ENCODE measurements around the gene DIP2C.
"Not testable (repeated sequence)": the region's sequence is repeated elsewhere in the genome, so short reads cannot be mapped to it uniquely, and the experiment has no call there.

The DIP2C gene

DNA sequence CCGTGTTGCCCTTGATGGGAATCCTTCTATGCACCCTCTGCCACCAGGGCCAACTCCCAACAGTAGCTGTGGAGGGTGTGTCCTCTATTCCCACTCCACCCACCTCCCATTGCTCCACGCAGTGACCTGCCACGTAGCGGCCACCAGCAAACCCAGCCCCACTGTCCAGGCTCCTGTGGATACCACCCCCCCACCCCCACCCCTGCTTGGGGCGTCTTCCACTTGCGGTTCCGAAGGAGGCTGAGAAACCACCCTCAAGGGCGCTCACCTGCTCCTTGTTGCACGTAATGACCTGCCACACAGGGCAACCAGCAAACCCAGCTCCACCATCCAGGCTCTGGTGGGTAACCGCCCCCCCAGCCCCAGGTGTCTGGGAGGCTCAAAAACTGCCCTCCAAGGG, 72.0 kb downstream of the DIP2C start:
- H3K36me3 Mint-ChIP-seq, result no peaks in the 10 kb centered on the region

DNA sequence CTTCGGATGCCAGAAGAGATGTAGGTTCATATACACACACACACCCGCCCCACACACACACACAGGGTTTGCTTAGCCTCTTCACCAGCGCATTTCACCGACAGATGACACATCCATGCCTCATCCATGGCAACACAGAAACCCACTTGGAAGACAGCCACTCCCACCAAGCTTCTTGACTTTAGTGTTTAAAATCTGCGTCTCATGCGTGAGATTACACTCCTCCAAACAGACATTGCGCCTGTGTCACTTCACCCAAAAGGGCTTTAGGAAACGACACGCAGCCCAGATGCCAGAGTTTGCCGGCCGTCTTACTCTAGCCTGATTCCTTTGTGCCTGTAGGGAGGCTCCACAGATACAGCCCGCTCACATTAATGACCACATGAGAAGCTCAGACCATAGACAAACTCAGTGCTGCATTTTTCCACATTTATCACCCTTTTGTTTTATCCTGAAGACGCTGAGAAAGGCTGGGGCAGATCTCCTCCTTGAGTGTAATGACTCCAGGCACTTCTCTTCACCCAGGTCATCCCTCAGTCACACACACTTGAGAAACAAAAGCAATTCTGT, 73.8 kb downstream of the DIP2C start:
- Mint-ChIP-seq H3K36me3 (peaks cover 2% of the 10 kb centered on the region), H3K4me3 (no peak overlapping the region), H3K4me1 (ENCODE audit: low read depth) (peaks cover 11% of the 10 kb centered on the region), H3K9me3 (ENCODE audit: low read depth) (no peaks in the 10 kb centered on the region), H3K27me3 (peaks cover 16% of the 10 kb centered on the region), H3K27ac (no peak overlapping the region)

More for the DNA sequence above, 72.0 kb downstream of the DIP2C start:
- Mint-ChIP-seq H3K27ac (no peak overlapping the region), H3K4me1 (ENCODE audit: low read depth) (peaks cover 7% of the 10 kb centered on the region), H3K9me3 (ENCODE audit: low read depth) (no peaks in the 10 kb centered on the region), H3K4me3 (no peak overlapping the region), H3K27me3 (peaks cover 16% of the 10 kb centered on the region)

DNA sequence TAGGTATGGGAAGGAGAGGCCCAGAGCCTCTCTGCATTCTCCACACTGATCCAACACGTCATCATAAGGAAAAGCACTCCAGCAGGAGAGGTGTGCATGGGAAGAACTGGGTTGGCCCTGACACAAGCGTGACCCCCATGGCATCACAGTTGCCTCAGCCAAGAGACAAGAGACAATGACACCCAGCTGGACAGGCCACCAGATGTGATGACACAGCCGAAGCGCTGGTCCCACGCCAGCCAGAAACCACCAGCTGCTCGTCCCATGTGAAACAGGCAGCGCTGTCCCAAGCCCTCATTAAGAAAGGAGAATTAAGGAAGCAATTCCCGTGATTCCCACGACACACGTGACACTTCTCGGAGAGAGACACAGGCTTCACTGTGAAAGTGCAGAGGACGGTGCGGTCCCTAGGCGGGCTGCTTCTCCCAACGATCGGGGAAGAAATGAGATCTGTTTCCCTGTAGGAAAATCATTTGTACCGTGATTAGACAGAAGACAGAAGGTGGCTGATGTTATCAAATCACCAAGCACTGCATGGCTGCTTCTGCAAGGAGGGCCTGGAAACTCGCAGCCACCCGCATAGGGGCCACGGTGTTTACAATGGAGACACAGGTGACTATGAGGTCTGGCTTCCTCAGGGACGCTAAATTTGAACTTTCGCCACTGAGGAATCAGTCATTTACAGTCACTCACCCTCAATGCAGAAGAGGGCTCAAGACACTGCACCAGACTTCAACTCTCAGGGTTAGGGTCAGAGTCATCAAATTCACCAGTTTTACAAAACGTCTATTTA, 74.5 kb downstream of the DIP2C start:
- peaks cover 10% of the 10 kb centered on the region for H3K4me1 Mint-ChIP-seq (ENCODE audit: low read depth)
- peaks cover 2% of the 10 kb centered on the region for H3K36me3 Mint-ChIP-seq
- no peak overlapping the region for H3K4me3 Mint-ChIP-seq
- H3K27ac Mint-ChIP-seq, result no peak overlapping the region
- H3K27me3 Mint-ChIP-seq, result peaks cover 11% of the 10 kb centered on the region
- H3K9me3 Mint-ChIP-seq (ENCODE audit: low read depth), result no peaks in the 10 kb centered on the region

DNA sequence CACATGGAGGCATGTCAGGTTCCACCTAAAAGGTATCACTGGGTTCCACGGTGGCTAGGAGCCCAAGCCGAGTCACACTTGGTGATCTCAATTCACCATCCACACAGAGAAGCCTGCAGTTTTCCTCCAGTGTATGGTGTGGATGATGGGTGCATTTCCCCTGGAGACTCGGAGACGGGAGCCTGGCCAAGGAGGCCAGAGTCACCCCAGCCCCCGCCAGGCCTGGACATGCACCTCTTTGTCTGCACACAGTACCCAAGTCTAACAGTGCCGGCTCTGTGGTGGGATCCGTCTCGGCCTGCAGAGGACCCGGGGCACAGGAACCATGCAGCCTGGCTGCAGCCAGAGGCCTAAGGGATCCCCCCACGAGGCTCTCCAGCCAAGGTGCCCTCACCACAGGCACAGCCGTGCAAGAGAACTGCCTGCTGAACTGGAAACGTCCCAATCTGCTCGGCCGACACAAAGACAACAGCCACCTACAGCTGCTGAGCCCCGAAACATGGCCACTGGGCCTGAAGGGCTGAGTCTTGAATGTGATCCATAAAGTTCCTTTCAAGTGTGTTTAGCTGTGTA, 75.2 kb downstream of the DIP2C start:
- Mint-ChIP-seq H3K36me3 (peaks cover 2% of the 10 kb centered on the region), H3K4me1 (ENCODE audit: low read depth) (peaks cover 9% of the 10 kb centered on the region), H3K4me3 (no peak overlapping the region), H3K27ac (no peak overlapping the region), H3K9me3 (ENCODE audit: low read depth) (no peaks in the 10 kb centered on the region), H3K27me3 (peaks cover 11% of the 10 kb centered on the region)

DNA sequence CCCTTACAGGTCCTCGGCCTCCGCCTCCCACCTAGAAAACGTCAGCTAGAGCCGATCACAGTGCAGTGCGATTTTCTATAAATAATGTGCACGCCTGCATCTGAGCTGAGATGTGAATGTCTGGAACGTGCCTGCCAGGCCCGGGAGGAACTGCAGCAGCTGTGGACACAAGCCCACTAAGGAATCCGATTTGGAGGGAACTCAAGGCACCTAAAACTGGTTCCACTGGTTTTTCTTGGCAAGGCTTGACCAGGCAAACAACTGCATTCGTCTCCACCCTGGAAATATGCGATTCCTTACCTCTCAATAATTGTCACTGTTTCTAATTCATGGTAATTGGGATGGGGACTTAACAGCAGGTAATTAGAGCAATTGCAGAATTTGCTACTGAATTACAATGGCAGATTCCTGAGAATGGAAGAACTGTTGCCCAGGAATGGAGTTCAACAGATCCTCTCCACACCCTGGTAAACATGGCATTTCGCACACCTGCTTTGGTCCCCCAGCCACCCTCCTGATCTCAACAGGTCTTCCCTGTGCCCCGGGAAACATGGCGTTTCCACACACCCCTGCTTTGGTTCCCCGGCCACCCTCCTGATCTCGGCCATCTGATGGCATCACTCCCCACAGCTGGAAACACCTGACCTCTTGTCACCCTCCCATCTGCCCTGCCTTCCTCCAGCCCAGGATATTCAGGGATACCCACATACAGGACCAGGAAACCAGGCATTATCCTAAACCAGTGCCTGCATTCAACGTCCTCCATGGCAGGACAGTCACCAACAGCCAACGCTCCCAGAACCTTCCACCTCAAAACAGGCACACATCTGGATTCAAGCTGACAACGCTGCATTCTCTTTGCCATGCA, 76.0 kb downstream of the DIP2C start:
- no peak overlapping the region for H3K27ac Mint-ChIP-seq
- peaks cover 2% of the 10 kb centered on the region for H3K36me3 Mint-ChIP-seq
- H3K4me1 Mint-ChIP-seq (ENCODE audit: low read depth), result peaks cover 16% of the 10 kb centered on the region
- H3K9me3 Mint-ChIP-seq (ENCODE audit: low read depth), result no peaks in the 10 kb centered on the region
- H3K4me3 Mint-ChIP-seq, result no peak overlapping the region
- H3K27me3 Mint-ChIP-seq, result peaks cover 9% of the 10 kb centered on the region

DNA sequence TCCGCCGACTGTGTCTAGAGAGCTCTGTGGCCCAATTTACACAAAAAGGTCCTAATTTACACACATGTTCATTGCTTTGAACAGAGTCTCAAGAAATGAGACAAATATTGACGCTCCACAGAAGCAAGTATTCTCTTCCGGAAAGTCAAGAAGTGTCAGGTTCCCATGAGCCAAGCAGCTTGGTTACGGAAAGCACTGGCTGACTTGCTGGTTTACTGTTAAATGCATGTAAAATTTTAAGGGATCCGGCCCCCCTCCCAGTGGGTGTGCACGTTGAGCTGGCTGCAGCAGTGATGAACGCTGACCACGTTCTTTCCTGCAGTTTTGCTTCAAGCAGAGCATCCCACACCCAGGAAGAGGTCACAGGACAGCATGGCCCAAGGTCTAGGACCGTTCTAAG, 76.8 kb downstream of the DIP2C start:
- H3K9me3 Mint-ChIP-seq (ENCODE audit: low read depth), result no peaks in the 10 kb centered on the region
- peaks cover 6% of the 10 kb centered on the region for H3K27me3 Mint-ChIP-seq
- peaks cover 16% of the 10 kb centered on the region for H3K4me1 Mint-ChIP-seq (ENCODE audit: low read depth)
- no peak overlapping the region for H3K27ac Mint-ChIP-seq
- no peak overlapping the region for H3K4me3 Mint-ChIP-seq
- peaks cover 2% of the 10 kb centered on the region for H3K36me3 Mint-ChIP-seq

DNA sequence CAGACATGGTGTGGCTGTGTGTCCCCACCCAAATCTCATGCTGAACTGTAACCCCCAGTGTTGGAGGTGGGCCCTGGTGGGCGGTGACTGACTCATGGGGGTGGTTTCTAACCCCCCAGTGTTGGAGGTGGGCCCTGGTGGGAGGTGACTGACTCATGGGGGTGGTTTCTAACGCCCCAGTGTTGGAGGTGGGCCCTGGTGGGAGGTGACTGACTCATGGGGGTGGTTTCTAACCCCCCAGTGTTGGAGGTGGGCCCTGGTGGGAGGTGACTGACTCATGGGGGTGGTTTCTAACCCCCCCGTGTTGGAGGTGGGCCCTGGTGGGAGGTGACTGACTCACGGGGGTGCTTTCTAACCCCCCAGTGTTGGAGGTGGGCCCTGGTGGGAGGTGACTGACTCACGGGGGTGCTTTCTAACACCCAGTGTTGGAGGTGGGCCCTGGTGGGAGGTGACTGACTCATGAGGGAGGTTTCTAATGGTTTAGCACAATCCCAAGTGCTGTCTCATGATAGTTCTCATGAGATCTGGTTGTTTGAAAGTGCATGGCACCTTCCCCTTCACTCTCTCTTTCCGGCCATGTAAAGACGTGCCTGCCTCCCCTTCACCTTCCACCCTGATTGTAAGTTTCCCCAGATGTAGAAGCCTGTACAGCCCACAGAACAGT, 78.7 kb downstream of the DIP2C start:
- not testable (repeated sequence) for H3K36me3 Mint-ChIP-seq; H3K27me3 Mint-ChIP-seq; H3K9me3 Mint-ChIP-seq (ENCODE audit: low read depth); H3K4me3 Mint-ChIP-seq
- H3K27ac Mint-ChIP-seq, result peak overlapping the region; percentile 75
- H3K4me1 Mint-ChIP-seq (ENCODE audit: low read depth), result peaks cover 16% of the 10 kb centered on the region

DNA sequence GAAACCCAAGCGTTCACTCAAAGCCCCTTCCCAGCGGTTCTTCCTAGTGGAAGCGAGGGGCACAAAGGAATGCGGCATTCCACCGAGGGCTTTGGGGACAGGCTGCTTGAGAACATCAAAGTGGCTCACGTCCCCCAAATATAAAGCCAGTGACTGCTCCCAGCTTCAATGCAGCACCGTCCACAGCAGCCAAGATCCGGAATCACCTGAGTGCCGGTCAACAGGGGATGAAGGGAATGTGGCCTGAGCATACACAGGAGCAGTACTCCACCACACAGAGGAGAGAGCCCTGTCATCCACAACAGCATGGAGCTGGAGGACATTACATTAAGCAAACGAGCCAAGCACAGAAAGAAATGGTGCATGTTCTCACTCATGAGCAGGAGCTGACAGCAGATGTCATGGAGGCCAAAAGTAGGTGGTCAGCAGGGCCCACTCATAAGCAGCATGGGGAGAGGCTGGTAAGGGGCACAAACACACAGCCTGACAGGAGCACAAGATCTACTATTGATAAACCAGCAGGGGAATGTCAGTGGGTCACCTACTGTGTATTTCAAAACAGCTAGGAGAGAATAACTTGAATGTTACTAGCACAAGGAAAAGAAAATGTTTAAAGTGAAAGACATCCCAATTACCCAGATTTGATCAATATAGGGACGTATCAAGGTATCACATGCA, 79.5 kb downstream of the DIP2C start:
- Mint-ChIP-seq H3K27ac (peak overlapping the region; percentile 55), H3K27me3 (no peaks in the 10 kb centered on the region), H3K9me3 (ENCODE audit: low read depth) (no peaks in the 10 kb centered on the region), H3K4me3 (no peak overlapping the region), H3K36me3 (peaks cover 2% of the 10 kb centered on the region), H3K4me1 (ENCODE audit: low read depth) (peaks cover 16% of the 10 kb centered on the region)

DNA sequence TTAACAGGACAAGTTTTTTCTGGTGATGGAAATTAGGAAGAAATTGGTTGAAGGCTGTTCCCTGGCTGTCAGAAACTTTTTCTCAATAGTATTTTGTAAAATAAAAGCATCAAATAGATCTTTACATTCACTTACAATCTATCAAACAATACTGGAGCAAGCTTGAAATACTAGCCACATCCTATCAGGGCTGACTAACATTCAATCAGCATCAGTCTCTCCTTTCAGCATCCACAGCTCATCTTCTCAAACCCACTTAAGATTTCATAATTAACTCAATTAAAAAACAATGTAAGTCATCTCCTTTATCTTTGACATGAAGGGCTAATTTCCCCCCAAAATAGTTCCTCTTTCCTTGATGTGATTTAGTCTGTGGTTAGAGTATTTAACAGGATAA, 80.2 kb downstream of the DIP2C start:
- no peak overlapping the region for H3K4me3 Mint-ChIP-seq
- no peak overlapping the region for H3K27ac Mint-ChIP-seq
- no peaks in the 10 kb centered on the region for H3K9me3 Mint-ChIP-seq (ENCODE audit: low read depth)

DNA sequence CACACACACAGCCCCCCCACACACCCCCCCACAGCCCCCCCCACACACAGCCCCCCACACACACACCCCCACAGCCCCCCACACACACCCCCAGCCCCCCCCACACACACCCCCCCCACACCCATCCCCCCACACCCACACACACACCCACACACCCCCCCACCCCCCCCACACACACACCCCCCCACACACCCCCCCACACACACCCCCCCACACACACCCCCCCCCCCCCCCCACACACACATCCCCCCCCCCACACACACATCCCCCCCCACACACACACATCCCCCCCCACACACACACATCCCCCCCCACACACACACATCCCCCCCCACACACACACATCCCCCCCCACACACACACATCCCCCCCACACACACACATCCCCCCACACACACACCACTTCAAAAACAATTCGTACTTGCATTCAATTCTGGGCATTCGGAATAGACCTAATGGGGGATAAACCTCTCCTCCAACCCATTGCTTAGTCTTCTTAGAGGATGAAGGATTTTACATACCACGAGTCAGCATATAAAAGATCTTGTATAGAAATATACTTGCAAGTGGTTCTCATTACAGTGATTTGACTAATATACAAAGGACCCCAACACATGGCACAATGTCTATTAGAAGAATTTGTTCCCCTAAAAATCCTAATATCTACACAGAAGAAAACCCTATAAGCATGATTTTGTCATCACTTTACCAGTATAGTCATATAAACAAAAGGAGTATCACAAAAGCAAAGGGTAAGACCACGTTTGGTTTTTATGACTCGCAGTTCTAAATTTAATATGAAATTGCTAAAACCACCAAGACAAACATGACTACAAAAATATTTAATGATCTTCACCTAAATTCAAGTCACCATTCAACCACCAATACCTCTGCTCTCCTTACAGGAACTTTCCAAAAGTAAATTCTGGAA, 80.9 kb downstream of the DIP2C start:
- H3K9me3 Mint-ChIP-seq (ENCODE audit: low read depth), result no peaks in the 10 kb centered on the region
- peaks cover 2% of the 10 kb centered on the region for H3K36me3 Mint-ChIP-seq
- H3K4me1 Mint-ChIP-seq (ENCODE audit: low read depth), result peaks cover 16% of the 10 kb centered on the region
- no peak overlapping the region for H3K4me3 Mint-ChIP-seq
- no peak overlapping the region for H3K27ac Mint-ChIP-seq
- H3K27me3 Mint-ChIP-seq, result peaks cover 4% of the 10 kb centered on the region

More for the DNA sequence above, 80.2 kb downstream of the DIP2C start:
- H3K36me3 Mint-ChIP-seq, result peaks cover 2% of the 10 kb centered on the region
- peaks cover 16% of the 10 kb centered on the region for H3K4me1 Mint-ChIP-seq (ENCODE audit: low read depth)
- no peaks in the 10 kb centered on the region for H3K27me3 Mint-ChIP-seq

DNA sequence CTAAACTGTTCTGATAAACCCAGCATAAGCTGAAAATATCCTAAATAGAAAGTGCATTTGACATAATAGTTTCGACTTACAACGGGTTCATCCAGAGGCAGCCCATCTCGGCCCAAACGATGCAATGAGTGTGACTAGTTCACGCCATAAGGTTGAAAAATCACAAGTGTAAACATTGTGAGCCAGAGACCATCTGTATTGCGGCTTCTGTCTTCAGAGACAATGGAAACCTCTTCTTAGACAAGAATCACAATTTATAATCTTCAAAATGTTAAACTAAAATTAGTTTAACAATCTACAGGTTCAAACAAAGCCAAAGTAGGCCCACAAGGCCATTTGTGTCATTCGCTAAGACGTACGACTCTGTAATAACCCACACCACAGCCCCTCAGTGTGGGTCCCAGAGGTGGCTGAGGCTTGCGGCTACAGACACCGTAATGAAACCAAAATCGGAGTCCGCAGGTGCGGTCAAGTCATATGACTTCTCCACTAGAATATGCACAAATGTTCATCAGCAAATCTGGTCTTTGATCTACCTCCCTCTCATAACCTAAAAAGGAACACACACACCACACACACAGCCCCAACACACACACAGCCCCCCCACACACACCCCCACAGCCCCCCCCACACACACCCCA, 81.8 kb downstream of the DIP2C start:
- Mint-ChIP-seq H3K4me1 (ENCODE audit: low read depth) (peaks cover 16% of the 10 kb centered on the region), H3K9me3 (ENCODE audit: low read depth) (no peaks in the 10 kb centered on the region), H3K36me3 (peaks cover 2% of the 10 kb centered on the region), H3K27ac (no peak overlapping the region), H3K27me3 (peaks cover 4% of the 10 kb centered on the region), H3K4me3 (no peak overlapping the region)

DNA sequence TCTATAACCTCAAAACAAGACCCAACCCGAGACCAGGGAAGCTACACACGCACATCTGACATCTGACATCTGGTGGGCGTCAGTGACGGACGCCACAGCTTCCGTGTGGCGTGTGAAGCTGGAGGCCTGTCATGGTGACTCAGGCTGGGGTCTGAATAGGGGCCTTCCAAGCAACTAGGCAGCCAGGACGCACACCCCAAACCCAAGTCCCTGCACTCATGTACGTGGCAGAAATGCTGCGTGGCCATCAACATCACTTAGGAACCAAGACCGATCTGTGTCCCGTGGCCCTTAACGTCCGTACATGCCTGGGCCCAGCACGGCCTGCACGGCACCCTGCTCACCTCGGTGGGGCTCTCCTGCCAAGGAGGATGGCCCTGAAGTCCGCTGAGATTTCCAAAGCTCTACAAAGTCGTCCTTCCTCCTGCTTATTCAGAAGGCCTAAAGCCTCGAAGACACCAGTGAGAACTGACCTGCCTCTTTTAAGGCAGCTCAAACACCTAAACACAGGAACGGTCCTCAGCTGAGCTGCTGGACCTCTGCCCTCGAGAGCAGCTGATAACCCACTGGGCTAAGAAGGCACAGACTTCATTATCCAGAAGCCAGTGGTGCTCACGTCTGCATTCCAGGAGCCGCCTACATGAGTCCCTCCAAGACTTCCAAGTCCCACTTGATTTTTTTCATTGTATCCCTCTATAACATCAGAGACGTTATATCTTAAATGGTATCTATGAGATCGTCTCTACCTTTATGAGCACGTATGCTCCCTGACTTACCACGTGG, 82.5 kb downstream of the DIP2C start:
- Mint-ChIP-seq H3K27me3 (peaks cover 4% of the 10 kb centered on the region), H3K4me1 (ENCODE audit: low read depth) (peaks cover 16% of the 10 kb centered on the region), H3K27ac (no peak overlapping the region), H3K9me3 (ENCODE audit: low read depth) (no peaks in the 10 kb centered on the region), H3K4me3 (no peak overlapping the region), H3K36me3 (peaks cover 2% of the 10 kb centered on the region)
